GM18499 (cell line): ENCODE results near the gene FBXW10.
"Not testable (repeated sequence)": the region's sequence is repeated elsewhere in the genome, so short reads cannot be mapped to it uniquely, and the experiment has no call there.

ENCODE experiments used
- ATAC-seq: cut with Tn5 transposase; IDR thresholded peaks from one replicate; pipeline ENCODE4 v1.9.1; 2021; ENCODE audit warnings: moderate number of reproducible peaks; ENCODE audit not compliant: insufficient read depth, unreplicated experiment

The FBXW10 gene

DNA sequence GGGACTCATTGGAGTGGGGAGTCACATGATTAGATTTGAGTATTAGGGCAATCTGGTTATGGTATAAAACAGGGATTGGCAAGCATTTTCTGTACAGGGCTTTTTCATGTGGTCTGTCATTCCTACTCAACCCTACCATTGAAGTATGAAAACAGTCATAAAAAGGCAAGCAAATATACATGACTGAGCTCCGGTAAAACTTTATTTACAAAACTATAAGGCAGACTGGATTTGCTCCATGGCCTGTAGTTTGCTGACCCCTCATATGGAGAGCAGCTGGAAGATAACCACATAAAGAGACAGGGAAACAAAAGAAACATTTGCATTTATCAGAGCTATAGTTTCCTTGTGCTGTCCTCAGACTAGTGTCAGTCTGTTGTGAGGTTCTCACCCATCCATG lies 83.8 kb downstream of the FBXW10 start:
- ATAC-seq, result not testable (repeated sequence)
